NCI-H82 treated with DMSO at 0.1 percent for 48 hours (cell line): ENCODE results near the gene GRIA1.

ENCODE experiments used
- DNase-seq: peaks from one replicate; lab custom pipeline; 2025; ENCODE audit not compliant: unreplicated experiment; lab: John Stamatoyannopoulos, UW

The GRIA1 gene

GRCh38 chr5:153654504-153655200 lies 164.2 kb downstream of the GRIA1 start:
- DNase-seq = no peak

- no peak for DNase-seq
These were observed 164.7 kb downstream of the GRIA1 start for GRCh38 chr5:153655201-153655510.

- no peak for DNase-seq
These were observed 167.7 kb downstream of the GRIA1 start for GRCh38 chr5:153658149-153658548.

GRCh38 chr5:153658606-153659005 lies 168.1 kb downstream of the GRIA1 start:
- DNase-seq = no peak

GRCh38 chr5:153659039-153659736 lies 168.7 kb downstream of the GRIA1 start:
- DNase-seq = no peak

GRCh38 chr5:153660919-153661318 lies 170.4 kb downstream of the GRIA1 start:
- no peak for DNase-seq

GRCh38 chr5:153661897-153662296 lies 171.4 kb downstream of the GRIA1 start:
- no peak for DNase-seq

- no peak for DNase-seq
These were observed 179.6 kb downstream of the GRIA1 start for GRCh38 chr5:153670101-153670500.

- DNase-seq = no peak
These were observed 181.3 kb downstream of the GRIA1 start for GRCh38 chr5:153671653-153672346.

GRCh38 chr5:153672347-153673090 lies 182.0 kb downstream of the GRIA1 start:
- no peak for DNase-seq

- no peak for DNase-seq
These were observed 183.9 kb downstream of the GRIA1 start for GRCh38 chr5:153674356-153674755.

- DNase-seq = no peak
These were observed 185.9 kb downstream of the GRIA1 start for GRCh38 chr5:153676406-153676805.

GRCh38 chr5:153676821-153677220 lies 186.4 kb downstream of the GRIA1 start:
- no peak for DNase-seq

- no peak for DNase-seq
These were observed 188.3 kb downstream of the GRIA1 start for GRCh38 chr5:153678617-153679329.

GRCh38 chr5:153690236-153690635 lies 199.8 kb downstream of the GRIA1 start:
- no peak for DNase-seq

- no peak for DNase-seq
These were observed 205.8 kb downstream of the GRIA1 start for GRCh38 chr5:153696256-153696655.

GRCh38 chr5:153699035-153699434 lies 208.6 kb downstream of the GRIA1 start:
- DNase-seq = no peak

- DNase-seq = no peak
These were observed 210.5 kb downstream of the GRIA1 start for GRCh38 chr5:153700940-153701339.

- no peak for DNase-seq
These were observed 211.8 kb downstream of the GRIA1 start for GRCh38 chr5:153702265-153702664.

- DNase-seq = no peak
These were observed 213.6 kb downstream of the GRIA1 start for GRCh38 chr5:153704110-153704509.

GRCh38 chr5:153707626-153708025 lies 217.2 kb downstream of the GRIA1 start:
- no peak for DNase-seq
